IPS DF 4.7 (cell line): Measurements from ENCODE around the gene COBLL1.

Experiments
- DNase-seq: peaks from one replicate; pipeline ENCODE4 v3.0.0-alpha.2; 2013; ENCODE audit warnings: low spot score; ENCODE audit errors: extremely low read depth

The COBLL1 gene

GRCh38 chr2:164677733-164678132 is 163.9 kb downstream of the COBLL1 start:
- DNase-seq, result no peak

DNA sequence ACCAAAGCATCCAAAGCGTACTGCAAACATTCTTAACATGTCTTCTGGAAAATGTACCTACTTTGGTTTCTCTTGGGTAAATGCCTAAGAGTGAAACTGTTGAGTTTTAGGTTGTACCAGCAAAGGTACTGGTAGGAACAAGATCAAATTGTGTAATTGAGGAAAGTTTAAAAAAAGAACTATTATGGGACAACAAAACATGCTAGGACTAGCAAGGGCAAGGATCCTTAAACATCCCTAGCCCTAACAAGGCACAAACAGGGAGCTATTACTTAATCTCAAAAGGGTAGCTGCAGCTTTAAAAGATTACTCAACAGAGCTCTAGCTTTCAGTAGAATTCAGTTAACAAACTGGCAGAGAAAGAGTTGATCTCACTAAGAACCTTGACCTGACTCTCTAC is 164.4 kb downstream of the COBLL1 start:
- DNase-seq, result no peak

DNA sequence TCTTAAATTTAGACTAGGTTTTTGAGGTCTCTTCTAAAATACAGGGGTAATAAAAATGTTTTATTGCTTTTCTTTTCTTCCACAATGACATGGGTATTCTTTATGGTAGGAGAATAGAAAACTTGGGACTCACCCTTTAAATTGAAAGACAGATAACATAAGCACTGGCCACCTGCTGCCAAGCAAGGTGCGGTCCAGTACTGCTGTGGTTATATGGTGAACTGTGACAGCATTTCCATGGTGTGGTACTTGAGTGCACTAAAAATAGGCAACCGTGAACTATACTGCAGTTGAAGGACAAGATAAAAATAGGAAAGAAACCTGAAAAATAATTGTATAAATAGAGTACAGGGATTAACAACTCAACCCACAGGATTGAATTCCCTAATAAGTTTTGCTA is 165.9 kb downstream of the COBLL1 start:
- no peak for DNase-seq

- DNase-seq, result no peak
These were observed 166.6 kb downstream of the COBLL1 start for GRCh38 chr2:164675027-164675426.

DNA sequence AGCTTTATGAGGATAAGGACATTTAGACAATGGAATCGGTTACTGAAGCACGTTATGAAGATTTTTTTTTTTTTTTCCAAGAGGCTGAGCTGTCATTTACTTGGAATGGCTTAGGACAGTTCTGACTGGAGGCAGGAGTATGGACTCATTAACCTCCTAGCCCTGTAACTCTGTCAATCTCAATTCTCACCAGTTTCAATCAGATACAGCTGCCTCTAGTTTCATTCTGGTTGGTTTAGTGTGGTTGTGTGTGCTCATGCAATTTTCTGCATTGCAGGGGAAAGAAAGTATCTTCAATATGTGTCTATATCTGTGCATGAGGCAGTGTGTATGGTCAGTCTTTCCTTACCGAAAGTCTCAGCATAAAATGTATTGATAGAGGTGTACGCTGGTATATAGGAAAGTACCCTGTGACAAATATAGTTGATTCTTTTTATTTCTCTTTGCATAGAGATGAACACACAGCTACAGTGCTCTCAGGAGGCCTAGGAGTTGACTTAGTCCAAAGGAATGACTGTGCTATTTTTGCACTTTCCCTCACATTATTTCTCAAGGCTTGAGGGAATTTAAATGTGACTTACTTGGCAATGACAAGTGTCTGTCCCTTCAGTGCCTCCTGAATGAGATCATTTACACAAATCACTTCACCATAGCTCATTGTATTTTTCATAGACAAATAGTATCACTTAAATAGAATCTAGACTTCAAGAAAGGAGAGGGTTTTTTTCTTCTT is 169.8 kb downstream of the COBLL1 start:
- no peak for DNase-seq

- DNase-seq, result no peak
These were observed 172.3 kb downstream of the COBLL1 start for GRCh38 chr2:164669291-164669690.

GRCh38 chr2:164667566-164667965 is 174.1 kb downstream of the COBLL1 start:
- no peak for DNase-seq

DNA sequence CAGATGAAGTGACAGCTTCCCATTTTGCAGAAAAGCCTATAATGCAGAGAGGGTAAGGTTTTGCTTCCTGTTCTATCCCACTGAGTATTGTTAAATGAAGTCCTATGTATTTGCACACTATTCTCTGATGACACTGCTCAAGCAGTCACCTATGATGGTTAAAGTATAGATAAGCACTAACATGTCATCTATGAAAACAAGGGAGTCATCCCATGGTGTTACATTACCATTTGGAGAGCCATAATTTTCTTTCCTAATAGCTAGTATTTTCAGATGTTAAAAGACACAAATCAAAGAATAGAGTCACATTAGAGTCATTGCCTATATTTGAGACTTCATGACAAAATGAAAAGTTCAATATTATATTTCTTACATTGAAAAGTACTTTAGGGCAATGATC is 177.6 kb downstream of the COBLL1 start:
- DNase-seq, result no peak

DNA sequence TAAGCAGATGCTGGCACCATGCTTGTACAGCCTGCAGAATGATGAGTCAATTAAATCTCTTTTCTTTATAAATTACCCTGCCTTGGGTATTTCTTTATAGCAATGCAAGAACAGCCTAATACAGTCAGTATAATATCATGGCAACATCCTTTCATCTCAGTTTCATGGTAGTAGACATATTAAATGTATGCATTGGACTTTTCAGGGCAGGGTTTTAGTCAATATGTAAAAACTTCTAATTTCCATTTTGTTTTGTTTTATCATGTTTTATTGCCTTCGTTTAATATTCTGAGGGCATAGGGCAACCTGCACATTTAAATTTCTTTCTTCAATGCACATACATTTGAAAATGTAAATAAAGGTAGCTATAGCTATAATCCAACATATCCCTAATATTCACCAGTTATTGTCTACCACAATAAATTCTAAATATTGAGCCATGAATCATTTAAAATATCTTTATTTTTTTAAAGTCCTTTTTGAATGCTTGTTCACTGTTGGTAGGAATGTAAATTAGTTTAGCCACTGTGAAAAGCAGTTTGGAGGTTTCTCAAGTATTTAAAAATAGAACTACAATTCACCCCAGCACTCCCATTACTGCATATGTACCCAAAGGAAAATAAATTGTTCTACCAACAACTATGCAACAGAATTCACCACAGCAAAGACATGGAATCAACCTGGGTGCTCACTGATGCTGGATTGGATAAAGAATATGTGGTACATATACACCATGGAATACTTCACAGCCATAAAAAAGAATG is 178.6 kb downstream of the COBLL1 start:
- no peak for DNase-seq

DNA sequence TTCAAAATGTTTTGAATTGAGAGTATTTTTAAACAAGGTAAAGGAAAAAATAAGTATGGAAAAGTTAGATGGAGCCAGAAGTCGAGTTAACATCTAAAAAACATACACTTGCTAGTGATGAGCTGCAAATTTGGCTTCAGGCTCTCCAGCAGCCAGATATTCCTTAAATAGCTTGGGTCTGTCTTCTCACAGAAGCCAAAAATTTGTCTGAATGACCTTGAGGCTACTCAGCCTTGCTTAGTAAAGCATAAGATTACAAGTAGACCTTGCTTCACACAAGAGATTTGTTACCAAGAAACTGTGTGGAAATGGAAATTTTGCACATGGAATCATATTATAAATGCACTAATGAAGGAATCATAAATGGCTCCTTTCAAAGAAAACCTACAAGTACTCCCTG is 179.6 kb downstream of the COBLL1 start:
- no peak for DNase-seq

DNA sequence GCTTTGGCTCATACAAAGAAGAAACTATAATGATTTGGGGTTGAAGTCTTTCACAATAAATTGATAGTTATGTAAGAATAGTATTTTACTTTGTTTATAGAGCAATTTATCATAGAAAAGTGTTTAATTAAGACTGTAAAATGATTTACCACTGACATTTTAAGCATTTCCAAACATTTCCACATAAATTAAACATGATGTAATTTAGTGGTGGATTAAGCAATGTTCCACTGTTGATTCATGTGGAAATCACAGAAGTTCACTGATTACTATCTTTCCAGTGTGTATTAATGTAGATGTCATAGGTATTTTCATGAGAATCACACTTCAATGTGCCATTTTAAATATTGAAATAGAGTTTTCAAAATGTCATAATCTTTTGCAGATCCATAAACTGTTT is 180.3 kb downstream of the COBLL1 start:
- no peak for DNase-seq

DNA sequence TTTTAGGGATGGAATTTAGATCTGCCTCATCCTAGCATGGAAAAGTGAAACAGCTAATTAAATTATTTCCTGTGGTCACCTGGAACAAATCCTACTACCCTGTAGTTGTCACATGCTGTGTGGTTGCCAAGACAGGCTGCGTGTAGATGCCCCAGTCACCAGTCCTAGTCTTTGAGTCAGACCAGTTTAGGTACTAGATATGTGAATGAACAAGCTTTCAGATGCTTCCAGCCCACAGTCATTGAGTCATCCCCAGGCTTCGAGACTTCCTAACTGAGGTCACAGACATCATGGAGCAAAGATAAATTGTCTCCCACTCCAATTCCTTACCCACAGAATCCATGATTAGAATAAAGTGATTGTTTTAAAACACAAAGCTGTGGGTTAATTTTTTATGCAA is 184.5 kb downstream of the COBLL1 start:
- no peak for DNase-seq

GRCh38 chr2:164655750-164656149 is 185.9 kb downstream of the COBLL1 start:
- no peak for DNase-seq

- DNase-seq, result no peak
These were observed 186.3 kb downstream of the COBLL1 start for GRCh38 chr2:164655336-164655735.

DNA sequence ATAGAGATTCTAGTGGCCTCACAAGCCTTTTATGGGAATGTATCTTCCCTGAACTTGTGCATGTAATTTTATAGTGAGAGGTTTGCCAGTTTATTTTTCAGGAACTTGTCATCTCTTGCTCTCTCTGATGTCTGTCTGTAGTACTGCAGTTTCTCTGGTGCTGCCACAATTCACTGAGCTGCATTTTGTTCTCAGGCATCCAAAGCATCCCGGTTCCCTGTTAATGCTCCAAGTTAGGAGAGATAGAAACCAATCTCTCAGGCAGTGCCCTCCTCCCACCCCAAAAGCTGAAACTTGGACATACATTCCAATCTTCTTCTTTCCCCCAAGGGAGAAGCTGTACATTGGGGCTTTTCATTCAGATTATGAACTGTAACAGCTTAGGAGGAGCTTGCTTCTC is 190.3 kb downstream of the COBLL1 start:
- DNase-seq, result no peak

- no peak for DNase-seq
These were observed 197.5 kb downstream of the COBLL1 start for GRCh38 chr2:164644036-164644700.

- no peak for DNase-seq
These were observed 198.6 kb downstream of the COBLL1 start for GRCh38 chr2:164642946-164643555.

DNA sequence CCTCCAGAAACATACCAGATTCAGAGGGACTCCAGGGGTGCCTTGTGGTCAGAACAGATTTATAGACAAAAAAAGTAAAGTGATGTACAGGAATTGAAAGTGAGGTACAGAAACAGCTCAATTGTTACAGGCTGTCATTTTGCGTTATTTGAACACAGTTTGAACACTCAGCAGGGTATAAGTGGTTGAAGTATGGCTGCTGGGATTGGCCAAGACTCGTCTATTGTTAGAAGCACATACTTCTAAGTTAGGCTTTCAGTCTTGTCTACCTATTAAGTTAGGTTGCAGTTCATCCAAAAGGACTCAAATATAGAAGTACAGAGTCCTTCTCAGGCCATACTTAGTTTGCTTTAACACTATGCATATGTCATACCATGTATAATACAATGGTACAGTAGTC is 199.4 kb downstream of the COBLL1 start:
- DNase-seq, result no peak
